A549 (cell line): Measurements from ENCODE around the gene KRT72. TPM values are rescaled to one million over a fixed set of nuclear protein-coding genes. Genes with fewer than 3 reads are reported as not detected.

ENCODE experiments used
- ATAC-seq, 2 experiments: fragments of 200-7000 bp in 1 of 2; fragments of >200 bp in 1 of 2; cut with Nextera tagmentation in 1 of 2; cut with Tn5 transposase in 1 of 2; 3 replicates each; pipeline versions ENCODE4 v1.8.0 to v1.9.1; 2018 to 2020; ENCODE audit warnings: mild to moderate bottlenecking in 1 of 2, moderate library complexity in 1 of 2
- CTCF ChIA-PET: fragments of 300-600 bp; sonication (Branson Sonifier 250); formaldehyde crosslinking; extraction: SDS; loops from one replicate; lab custom pipeline; 2021; ENCODE audit warnings: antibody characterized with exemption, inconsistent platforms; lab: Yijun Ruan, JAX
- POLR2A ChIA-PET: fragments of 350-600 bp; formaldehyde crosslinking; extraction: SDS; loops from one replicate; lab custom pipeline; 2021; ENCODE audit warnings: antibody characterized with exemption, inconsistent platforms; lab: Yijun Ruan, JAX
- DNase-seq, 2 experiments: peaks; one replicate each; pipeline versions ENCODE4 v3.0.0 to v3.0.0-alpha.2; 2011 to 2016; ENCODE audit warnings: low read depth in 1 of 2, low spot score in 1 of 2
- FAIRE-seq: peaks from 2 replicates; lab custom pipeline; 2011; peaks lifted over from hg19 to GRCh38; lab: Jason Lieb, UNC
- H3K27ac ChIP-seq, 2 experiments: fragments of >200 bp; sonication (Bioruptor Twin); formaldehyde crosslinking; 3 replicates each; pipeline ENCODE4 v1.5.1; 2016 to 2017
- H3K4me1 ChIP-seq: fragments of >200 bp; sonication (Bioruptor Twin); formaldehyde crosslinking; 3 replicates; pipeline ENCODE4 v1.6.1; 2016
- H3K4me2 ChIP-seq: fragments of >200 bp; sonication (Bioruptor Twin); formaldehyde crosslinking; 3 replicates; pipeline ENCODE4 v1.6.1; 2016
- H3K4me3 ChIP-seq: fragments of >200 bp; sonication (Bioruptor Twin); formaldehyde crosslinking; 3 replicates; pipeline ENCODE4 v1.5.1; 2016
- H3K9me3 ChIP-seq: fragments of >200 bp; sonication (Bioruptor Twin); formaldehyde crosslinking; 3 replicates; pipeline ENCODE4 v1.6.1; 2016
- BHLHE40 ChIP-seq: IDR thresholded peaks from 2 replicates; pipeline ENCODE4 v1.6.1; 2012; ENCODE audit warnings: low read depth, low read length, inconsistent platforms
- CBX8 ChIP-seq: fragments of 200-600 bp; sonication (generic); IDR thresholded peaks from 2 replicates; pipeline ENCODE4 v1.6.1; 2016
- CHD4 ChIP-seq: fragments of 200-600 bp; sonication (generic); IDR thresholded peaks from 2 replicates; pipeline ENCODE4 v1.6.1; 2016; ENCODE audit warnings: antibody characterized with exemption, mild to moderate bottlenecking, borderline replicate concordance
- EHF ChIP-seq: fragments of 250-450 bp; sonication (Bioruptor Pico); IDR thresholded peaks from 2 replicates; pipeline ENCODE4 v1.5.0; 2020; ENCODE audit warnings: mild to moderate bottlenecking
- FOSL2 ChIP-seq, 2 experiments: fragments of 450-650 bp in 1 of 2; fragments of >200 bp in 1 of 2; sonication (Bioruptor Twin) in 1 of 2; formaldehyde crosslinking; IDR thresholded peaks; 2 replicates each; pipeline versions ENCODE4 v1.5.0 to v1.6.1; 2016 to 2020; ENCODE audit warnings: mild to moderate bottlenecking in 1 of 2, moderate library complexity in 1 of 2
- GATA3 ChIP-seq: IDR thresholded peaks from 2 replicates; pipeline ENCODE4 v1.6.1; 2012; ENCODE audit warnings: borderline replicate concordance
- HOXB13 ChIP-seq: fragments of 250-450 bp; sonication (Bioruptor Pico); IDR thresholded peaks from 2 replicates; pipeline ENCODE4 v1.5.0; 2020; ENCODE audit warnings: low read depth, mild to moderate bottlenecking, moderate library complexity
- JUN ChIP-seq, 2 experiments: fragments of >200 bp; sonication (Bioruptor Twin); formaldehyde crosslinking; IDR thresholded peaks; 2 replicates in 1 of 2; 3 replicates in 1 of 2; pipeline ENCODE4 v1.6.1; 2016 to 2017
- MAZ ChIP-seq: fragments of 150-350 bp; IDR thresholded peaks from 2 replicates; pipeline ENCODE4 v1.6.1; 2014; ENCODE audit warnings: antibody characterized with exemption, low read depth, low read length, borderline replicate concordance
- NFE2L2 ChIP-seq: fragments of 150-350 bp; conservative IDR thresholded peaks from 2 replicates; pipeline ENCODE4 v1.6.1; 2014; ENCODE audit warnings: low read length
- NR3C1 ChIP-seq: fragments of >200 bp; sonication (Bioruptor Twin); formaldehyde crosslinking; IDR thresholded peaks from 3 replicates; pipeline ENCODE4 v1.6.1; 2017
- POLR2A ChIP-seq: IDR thresholded peaks from 2 replicates; pipeline ENCODE4 v1.6.1; 2012; ENCODE audit warnings: mild to moderate bottlenecking, low read length
- POLR2AphosphoS2 ChIP-seq: conservative IDR thresholded peaks from 2 replicates; pipeline ENCODE4 v1.6.1; 2012; ENCODE audit warnings: low read length, improper control_type of control experiment, inconsistent platforms
- RAD21 ChIP-seq, 2 experiments: fragments of >200 bp in 1 of 2; sonication (Bioruptor Twin) in 1 of 2; formaldehyde crosslinking in 1 of 2; IDR thresholded peaks in 1 of 2; conservative IDR thresholded peaks in 1 of 2; 2 replicates in 1 of 2; 3 replicates in 1 of 2; pipeline ENCODE4 v1.6.1; 2012 to 2018; ENCODE audit warnings: inconsistent platforms in 1 of 2
- RCOR1 ChIP-seq: fragments of 150-350 bp; IDR thresholded peaks from 2 replicates; pipeline ENCODE4 v1.6.1; 2014; ENCODE audit warnings: antibody characterized with exemption, low read length, low read depth
- REST ChIP-seq: fragments of 200-600 bp; sonication (generic); IDR thresholded peaks from 2 replicates; pipeline ENCODE4 v1.6.1; 2016; ENCODE audit warnings: antibody characterized with exemption, mild to moderate bottlenecking, moderate library complexity
- RFX5 ChIP-seq: fragments of 450-650 bp; IDR thresholded peaks from 2 replicates; pipeline ENCODE4 v1.7.1; 2014; ENCODE audit warnings: antibody characterized with exemption, mild to moderate bottlenecking, moderate library complexity
- TFCP2L1 ChIP-seq: fragments of 250-450 bp; sonication (Bioruptor Pico); IDR thresholded peaks from 2 replicates; pipeline ENCODE4 v1.5.0; 2021; ENCODE audit warnings: mild to moderate bottlenecking
- TP53 ChIP-seq: fragments of 250-450 bp; sonication (Bioruptor Pico); IDR thresholded peaks from 2 replicates; pipeline ENCODE4 v1.5.0; 2021; ENCODE audit warnings: mild to moderate bottlenecking, moderate library complexity
- ZC3H11A ChIP-seq: fragments of 450-650 bp; IDR thresholded peaks from 2 replicates; pipeline ENCODE4 v1.6.1; 2014; ENCODE audit warnings: antibody characterized with exemption, mild to moderate bottlenecking
- ZFP36 ChIP-seq: fragments of 450-650 bp; IDR thresholded peaks from 2 replicates; pipeline ENCODE4 v1.6.1; 2014; ENCODE audit warnings: borderline replicate concordance; ENCODE audit not compliant: partially characterized antibody
- ZSCAN20 ChIP-seq: fragments of 250-450 bp; sonication (Bioruptor Pico); IDR thresholded peaks from 2 replicates; pipeline ENCODE4 v1.8.0; 2022; ENCODE audit warnings: mild to moderate bottlenecking, moderate library complexity
- WGBS: methylation state at CpG from one replicate; pipeline ENCODE4 v1.1.6; 2017; ENCODE audit errors: missing lambda C conversion rate; 5-methylcytosine and 5-hydroxymethylcytosine counted together
- polyA plus RNA-seq, 4 experiments: library from polyadenylated mRNA; depleted of rRNA in 3 of 4; stranded (reverse); fragments of >200 nt; fragmentation: RNase III in 1 of 4; extraction: RNeasy Plus Mini Kit Qiagen cat#74134 plus additional on column Dnase treatment in 1 of 4; gene quantifications; 2 replicates in 3 of 4; 3 replicates in 1 of 4; pipeline ENCODE4 v1.2.3, GENCODE V29; 2011 to 2017
- TF ChIP-seq, protein P1 (sequence below): fragments of 250-450 bp; sonication (Bioruptor Pico); IDR thresholded peaks from 2 replicates; pipeline ENCODE4 v1.5.0; 2021; ENCODE audit warnings: mild to moderate bottlenecking, moderate library complexity, borderline replicate concordance
- TF ChIP-seq, protein P2 (sequence below): fragments of >200 bp; sonication (Bioruptor Twin); formaldehyde crosslinking; IDR thresholded peaks from 3 replicates; pipeline ENCODE4 v1.6.1; 2016
- TF ChIP-seq, protein P3 (sequence below): IDR thresholded peaks from 2 replicates; pipeline ENCODE4 v1.6.1; 2012

Gene KRT72
- polyA plus RNA-seq, 2 of the 4 experiments (the other 2 are of a cell fraction): not detected

DNA sequence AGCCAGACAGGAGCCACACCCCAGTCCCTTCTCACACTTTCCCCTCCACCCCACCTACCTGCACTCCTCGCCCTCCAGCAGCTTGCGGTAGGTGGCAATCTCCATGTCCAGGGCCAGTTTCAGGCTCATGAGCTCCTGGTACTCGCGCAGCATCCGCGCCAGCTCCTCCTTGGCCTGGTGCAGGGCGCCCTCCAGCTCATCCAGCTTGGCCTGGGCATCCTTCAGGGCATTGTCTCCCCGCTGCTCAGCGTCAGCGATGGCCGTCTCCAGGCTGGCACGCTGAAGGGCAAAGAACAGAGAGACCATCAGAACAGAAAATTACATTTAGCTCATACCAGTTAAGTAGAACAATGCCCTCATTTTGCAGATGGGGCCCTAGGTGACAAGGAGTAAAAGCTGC lies 33.2 kb downstream of the KRT72 start:
- ATAC-seq: no peak
- no peaks in the 10 kb centered on the region for H3K4me1 ChIP-seq
- CTCF ChIA-PET: interaction anchor here (1.4 to 2.7 kb wide), 4 partner anchors 10 to 297 kb away, joined by 4 to 15 read pairs (median 7); no protein-coding TSS in a partner anchor
- POLR2A ChIA-PET: no interaction called here
- no peak overlapping the region for H3K27ac ChIP-seq
- TF ChIP-seq, protein P1, sequence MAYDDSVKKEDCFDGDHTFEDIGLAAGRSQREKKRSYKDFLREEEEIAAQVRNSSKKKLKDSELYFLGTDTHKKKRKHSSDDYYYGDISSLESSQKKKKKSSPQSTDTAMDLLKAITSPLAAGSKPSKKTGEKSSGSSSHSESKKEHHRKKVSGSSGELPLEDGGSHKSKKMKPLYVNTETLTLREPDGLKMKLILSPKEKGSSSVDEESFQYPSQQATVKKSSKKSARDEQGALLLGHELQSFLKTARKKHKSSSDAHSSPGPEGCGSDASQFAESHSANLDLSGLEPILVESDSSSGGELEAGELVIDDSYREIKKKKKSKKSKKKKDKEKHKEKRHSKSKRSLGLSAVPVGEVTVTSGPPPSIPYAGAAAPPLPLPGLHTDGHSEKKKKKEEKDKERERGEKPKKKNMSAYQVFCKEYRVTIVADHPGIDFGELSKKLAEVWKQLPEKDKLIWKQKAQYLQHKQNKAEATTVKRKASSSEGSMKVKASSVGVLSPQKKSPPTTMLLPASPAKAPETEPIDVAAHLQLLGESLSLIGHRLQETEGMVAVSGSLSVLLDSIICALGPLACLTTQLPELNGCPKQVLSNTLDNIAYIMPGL (CRISPR knock-in tag): no peak
- TF ChIP-seq CHD4 (no peak), GATA3 (no peak), NFE2L2 (no peak), ZSCAN20 (CRISPR knock-in tag) (no peak), CBX8 (no peak), TFCP2L1 (CRISPR knock-in tag) (no peak), RAD21 (conservative IDR thresholded peaks at IDR 0.05 in 1 of 2, IDR thresholded peaks at IDR 0.05 in 1 of 2) (no peak), NR3C1 (no peak), ZC3H11A (no peak), EHF (no peak), POLR2A (no peak), JUN (IDR thresholded peaks at IDR 0.05) (no peak), REST (no peak)
- TF ChIP-seq, protein P2, sequence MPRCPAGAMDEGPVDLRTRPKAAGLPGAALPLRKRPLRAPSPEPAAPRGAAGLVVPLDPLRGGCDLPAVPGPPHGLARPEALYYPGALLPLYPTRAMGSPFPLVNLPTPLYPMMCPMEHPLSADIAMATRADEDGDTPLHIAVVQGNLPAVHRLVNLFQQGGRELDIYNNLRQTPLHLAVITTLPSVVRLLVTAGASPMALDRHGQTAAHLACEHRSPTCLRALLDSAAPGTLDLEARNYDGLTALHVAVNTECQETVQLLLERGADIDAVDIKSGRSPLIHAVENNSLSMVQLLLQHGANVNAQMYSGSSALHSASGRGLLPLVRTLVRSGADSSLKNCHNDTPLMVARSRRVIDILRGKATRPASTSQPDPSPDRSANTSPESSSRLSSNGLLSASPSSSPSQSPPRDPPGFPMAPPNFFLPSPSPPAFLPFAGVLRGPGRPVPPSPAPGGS: no peak
- 82% methylated on average over 12 of the region's 12 CpGs for WGBS
- FAIRE-seq: no peak
- H3K4me2 ChIP-seq: no peak overlapping the region
- no peak overlapping the region for H3K4me3 ChIP-seq
- no peak for DNase-seq
- no peaks in the 10 kb centered on the region for H3K9me3 ChIP-seq

- ChIA-PET POLR2A (no interaction called here), CTCF (interaction anchor here (0.8 to 2.2 kb wide), 6 partner anchors 11 to 318 kb away, joined by 3 to 7 read pairs (median 4); no protein-coding TSS in a partner anchor)
- FAIRE-seq: no peak
- TF ChIP-seq GATA3 (no peak), ZFP36 (no peak), TP53 (CRISPR knock-in tag) (no peak), MAZ (no peak)
- Histone ChIP-seq H3K27ac (no peak overlapping the region), H3K9me3 (no peaks in the 10 kb centered on the region), H3K4me1 (no peaks in the 10 kb centered on the region), H3K4me2 (no peak overlapping the region), H3K4me3 (no peak overlapping the region)
- ATAC-seq: no peak
- no peak for DNase-seq
- WGBS: 88% methylated on average over 8 of the region's 8 CpGs
These were observed 34.4 kb downstream of the KRT72 start for GRCh38 chr12:52566847-52567291.

GRCh38 chr12:52564582-52564981 lies 36.7 kb downstream of the KRT72 start:
- Histone ChIP-seq H3K4me1 (no peaks in the 10 kb centered on the region), H3K4me2 (no peak overlapping the region), H3K4me3 (no peak overlapping the region), H3K27ac (no peak overlapping the region), H3K9me3 (no peaks in the 10 kb centered on the region)
- DNase-seq (no peak), ATAC-seq (no peak), FAIRE-seq (no peak)
- TF ChIP-seq JUN (IDR thresholded peaks at IDR 0.05) (no peak), REST (no peak), HOXB13 (no peak), ZC3H11A (no peak), POLR2AphosphoS2 (no peak), RFX5 (no peak), FOSL2 (IDR thresholded peaks at IDR 0.05) (no peak), FOSL2 (CRISPR knock-in tag; IDR thresholded peaks at IDR 0.05) (no peak), BHLHE40 (no peak), RCOR1 (no peak)
- TF ChIP-seq, protein P3, sequence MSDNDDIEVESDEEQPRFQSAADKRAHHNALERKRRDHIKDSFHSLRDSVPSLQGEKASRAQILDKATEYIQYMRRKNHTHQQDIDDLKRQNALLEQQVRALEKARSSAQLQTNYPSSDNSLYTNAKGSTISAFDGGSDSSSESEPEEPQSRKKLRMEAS: no peak
- CTCF ChIA-PET: interaction anchor here (0.7 to 2.2 kb wide), 4 partner anchors 8 to 316 kb away, joined by 3 to 7 read pairs (median 4); no protein-coding TSS in a partner anchor
- POLR2A ChIA-PET: no interaction called here
- WGBS: 20% methylated on average over 1 of the region's 1 CpG
